ENCODE data around the gene CTNND1.

CTNND1 gene

DNA sequence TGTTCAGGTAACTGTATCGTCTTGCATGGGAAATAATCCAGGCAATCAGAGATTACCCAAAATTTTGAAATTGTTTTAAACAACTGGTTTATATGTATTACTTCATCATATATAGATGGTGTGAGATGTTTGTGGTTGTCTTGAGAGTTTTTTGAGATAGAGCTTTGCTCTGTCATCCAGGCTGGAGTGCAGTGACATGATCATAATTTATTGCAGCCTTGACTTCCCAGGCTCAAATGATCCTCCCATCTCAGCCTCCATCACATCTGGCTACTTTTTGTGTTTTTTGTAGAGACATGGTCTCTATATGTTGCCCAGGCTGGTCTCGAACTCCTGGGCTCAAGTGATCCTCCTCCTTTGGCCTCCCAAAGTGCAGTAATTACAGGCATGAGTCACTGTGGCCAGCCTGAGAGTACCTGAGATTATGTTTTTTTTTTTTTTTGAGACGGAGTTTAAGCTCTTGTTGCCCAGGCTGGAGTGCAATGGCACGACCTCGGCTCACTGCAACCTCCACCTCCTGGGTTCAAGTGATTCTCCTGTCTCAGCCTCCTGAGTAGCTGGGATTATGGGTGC lies 11.5 kb downstream of the CTNND1 start:
- POLR2A ChIA-PET: interaction anchor here (1.8 kb wide), 1 partner anchor 12 kb away, joined by 7 read pairs; the partner anchor contains the start of gene CTNND1
- CTCF ChIA-PET: no interaction called here
- TF ChIP-seq CTBP1 (IDR thresholded peaks at IDR 0.05; ENCODE audit: borderline replicate concordance) (no peak), PKNOX1 (IDR thresholded peaks at IDR 0.05) (peak; percentile 35)
- DNase-seq (ENCODE audit: extremely low spot score): no peak

GRCh38 chr11:57775491-57775890 lies 13.9 kb downstream of the CTNND1 start:
- ChIA-PET CTCF (interaction anchor here (2.3 kb wide), 1 partner anchor 25 kb away, joined by 10 read pairs; no protein-coding TSS in a partner anchor), POLR2A (no interaction called here)
- DNase-seq (ENCODE audit: extremely low spot score): no peak
- TF ChIP-seq L3MBTL2 (conservative IDR thresholded peaks at IDR 0.05) (no peak), PKNOX1 (IDR thresholded peaks at IDR 0.05) (no peak), CTBP1 (IDR thresholded peaks at IDR 0.05; ENCODE audit: borderline replicate concordance) (no peak), ARNT (IDR thresholded peaks at IDR 0.05) (no peak), SUZ12 (IDR thresholded peaks at IDR 0.05) (no peak), SP1 (IDR thresholded peaks at IDR 0.05) (no peak), BHLHE40 (IDR thresholded peaks at IDR 0.05; ENCODE audit: borderline replicate concordance) (no peak)

DNA sequence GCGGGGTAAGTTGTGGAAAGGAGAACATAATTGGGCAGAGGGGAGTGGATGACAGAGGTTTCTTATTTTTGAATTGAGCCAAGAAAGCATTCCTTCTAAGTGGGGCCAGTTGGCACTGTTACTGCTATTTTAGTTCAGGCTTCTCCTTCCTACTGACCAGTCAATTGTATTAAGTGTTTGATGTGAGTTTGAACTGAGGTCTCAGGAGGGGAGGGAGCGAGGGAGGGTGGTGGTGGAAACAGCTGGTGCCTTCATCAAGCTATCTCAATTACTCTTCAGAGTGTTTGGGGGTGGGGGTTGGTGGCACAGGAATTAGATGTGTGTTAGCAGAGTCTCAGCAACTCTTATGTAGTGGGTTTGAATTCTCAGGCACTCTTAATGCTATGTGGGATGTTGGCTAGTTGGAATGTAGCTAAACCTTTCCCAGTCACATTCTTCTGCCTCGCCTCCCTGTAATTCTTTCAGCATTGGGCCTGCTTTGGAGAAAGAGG lies 14.5 kb downstream of the CTNND1 start:
- TF ChIP-seq ZNF384 (IDR thresholded peaks at IDR 0.05): no peak
- no peak for DNase-seq (ENCODE audit: extremely low spot score)
- POLR2A ChIA-PET: interaction anchor here (5.0 kb wide), 1 partner anchor 14 kb away, joined by 28 read pairs; the partner anchor contains the start of gene CTNND1
- CTCF ChIA-PET: interaction anchor here (2.3 kb wide), 1 partner anchor 24 kb away, joined by 10 read pairs; no protein-coding TSS in a partner anchor

- CTCF ChIA-PET: interaction anchor here (2.3 kb wide), 1 partner anchor 24 kb away, joined by 10 read pairs; no protein-coding TSS in a partner anchor
- POLR2A ChIA-PET: interaction anchor here (5.0 kb wide), 1 partner anchor 15 kb away, joined by 28 read pairs; the partner anchor contains the start of gene CTNND1
- no peak for DNase-seq (ENCODE audit: extremely low spot score)
- TF ChIP-seq FOXA1 (IDR thresholded peaks at IDR 0.05) (no peak), PKNOX1 (IDR thresholded peaks at IDR 0.05) (no peak), BHLHE40 (IDR thresholded peaks at IDR 0.05; ENCODE audit: borderline replicate concordance) (no peak), FOXK2 (IDR thresholded peaks at IDR 0.05) (no peak)
Measured at GRCh38 chr11:57776577-57777210, 15.1 kb downstream of the CTNND1 start.

GRCh38 chr11:57777969-57778317 lies 16.3 kb downstream of the CTNND1 start:
- POLR2A ChIA-PET: interaction anchor here (1.5 to 5.0 kb wide), 4 partner anchors 13 to 36 kb away, joined by 4 to 28 read pairs (median 6); partner anchors contain the start of genes CTNND1 and SELENOH
- DNase-seq (ENCODE audit: extremely low spot score): no peak
- TF ChIP-seq NFRKB (IDR thresholded peaks at IDR 0.05) (no peak), PKNOX1 (IDR thresholded peaks at IDR 0.05) (no peak), FOXK2 (IDR thresholded peaks at IDR 0.05) (no peak), FOXA1 (IDR thresholded peaks at IDR 0.05) (no peak), CTBP1 (IDR thresholded peaks at IDR 0.05; ENCODE audit: borderline replicate concordance) (no peak), SUZ12 (IDR thresholded peaks at IDR 0.05) (no peak), HDGF (IDR thresholded peaks at IDR 0.05; ENCODE audit: borderline replicate concordance) (no peak), BHLHE40 (IDR thresholded peaks at IDR 0.05; ENCODE audit: borderline replicate concordance) (no peak)
- CTCF ChIA-PET: interaction anchor here (0.8 to 1.0 kb wide), 2 partner anchors 13 to 203 kb away, joined by 5 to 7 read pairs; no protein-coding TSS in a partner anchor

DNA sequence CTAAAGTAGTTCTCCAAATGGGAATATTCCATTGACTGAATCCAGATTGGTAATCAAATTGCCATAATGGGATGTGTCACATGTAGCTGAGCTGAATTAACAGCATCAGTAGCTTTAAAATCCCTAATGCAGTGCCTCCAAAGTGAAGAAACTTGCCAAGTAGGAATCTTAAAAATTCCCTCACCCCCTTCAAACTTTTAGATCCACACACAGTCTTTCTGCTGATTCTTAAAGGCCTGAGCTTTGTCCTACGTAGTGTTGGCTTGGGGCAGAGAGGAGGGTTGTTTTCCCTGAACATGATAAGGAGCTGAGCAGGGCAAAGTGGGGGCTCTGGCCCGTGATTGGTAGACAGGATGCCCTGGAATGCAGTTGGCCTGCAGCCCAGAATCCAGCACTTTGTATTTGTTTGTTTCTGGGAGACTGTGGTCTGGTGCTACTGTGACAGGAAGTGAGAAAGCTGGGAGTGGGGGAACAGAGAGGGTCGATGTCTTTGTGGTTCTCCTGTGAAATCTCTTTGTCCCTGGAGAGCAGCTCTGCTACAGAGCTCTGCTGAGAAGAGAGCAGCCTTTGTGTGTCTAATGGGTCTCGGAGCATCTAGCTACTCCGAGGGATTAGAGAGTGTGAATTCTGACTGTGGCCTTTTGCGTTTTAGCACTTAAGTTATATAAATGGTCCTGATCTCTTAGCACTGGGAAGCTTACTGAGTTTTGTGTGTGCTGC lies 16.9 kb downstream of the CTNND1 start:
- peak; percentile 72 for DNase-seq (ENCODE audit: extremely low spot score)
- CTCF ChIA-PET: interaction anchor here (0.8 to 1.0 kb wide), 3 partner anchors 14 to 203 kb away, joined by 5 to 7 read pairs (median 7); no protein-coding TSS in a partner anchor
- TF ChIP-seq FOXK2 (IDR thresholded peaks at IDR 0.05): no peak
- no peak for TF ChIP-seq LEF1 (IDR thresholded peaks at IDR 0.05; ENCODE audit: borderline replicate concordance)
- no peak for TF ChIP-seq ELF4 (IDR thresholded peaks at IDR 0.05)
- no peak for TF ChIP-seq FOXM1 (IDR thresholded peaks at IDR 0.05; ENCODE audit: borderline replicate concordance)
- no peak for TF ChIP-seq PKNOX1 (IDR thresholded peaks at IDR 0.05)
- no peak for TF ChIP-seq NFRKB (IDR thresholded peaks at IDR 0.05)
- TF ChIP-seq L3MBTL2 (conservative IDR thresholded peaks at IDR 0.05): no peak
- TF ChIP-seq SUZ12 (IDR thresholded peaks at IDR 0.05): no peak
- TF ChIP-seq TARDBP (IDR thresholded peaks at IDR 0.05): no peak
- no peak for TF ChIP-seq HDGF (IDR thresholded peaks at IDR 0.05; ENCODE audit: borderline replicate concordance)
- TF ChIP-seq CTBP1 (IDR thresholded peaks at IDR 0.05; ENCODE audit: borderline replicate concordance): no peak
- no peak for TF ChIP-seq ARNT (IDR thresholded peaks at IDR 0.05)
- TF ChIP-seq BHLHE40 (IDR thresholded peaks at IDR 0.05; ENCODE audit: borderline replicate concordance): no peak
- no peak for TF ChIP-seq ZNF384 (IDR thresholded peaks at IDR 0.05)
- TF ChIP-seq SP1 (IDR thresholded peaks at IDR 0.05): no peak
- no peak for TF ChIP-seq FOXA1 (IDR thresholded peaks at IDR 0.05)
- POLR2A ChIA-PET: interaction anchor here (1.0 to 5.0 kb wide), 5 partner anchors 14 to 112 kb away, joined by 3 to 28 read pairs (median 4); partner anchors contain the start of genes CTNND1 and SELENOH
